IPS DF 6.9 (cell line): ENCODE data around the gene MACC1.

ENCODE experiments used
- DNase-seq: peaks from one replicate; pipeline ENCODE4 v3.0.0-alpha.2; 2013; ENCODE audit warnings: low read depth, low spot score
- H3K27ac ChIP-seq: one replicate; pipeline ENCODE4 v1.5.1; 2013; ENCODE audit warnings: low read length, control low read depth
- H3K27me3 ChIP-seq: 2 replicates; pipeline ENCODE4 v1.6.1; 2013; ENCODE audit warnings: mild to moderate bottlenecking, low read length; ENCODE audit not compliant: control insufficient read depth, insufficient read depth
- H3K36me3 ChIP-seq: 2 replicates; pipeline ENCODE4 v1.6.1; 2013; ENCODE audit warnings: low read length; ENCODE audit not compliant: control insufficient read depth, insufficient read depth
- H3K4me1 ChIP-seq: 2 replicates; pipeline ENCODE4 v1.6.1; 2013; ENCODE audit warnings: low read length; ENCODE audit not compliant: control insufficient read depth, insufficient read depth
- H3K4me3 ChIP-seq: 2 replicates; pipeline ENCODE4 v1.5.1; 2013; ENCODE audit warnings: mild to moderate bottlenecking, low read length
- H3K9me3 ChIP-seq: 2 replicates; pipeline ENCODE4 v1.6.1; 2013; ENCODE audit warnings: low read length, inconsistent platforms; ENCODE audit not compliant: control insufficient read depth, insufficient read depth
- WGBS: extraction: QIAGEN DNeasy Blood & Tissue Kit; methylation state at CpG from one replicate; pipeline ENCODE4 v1.1.7; 2013; ENCODE audit warnings: mixed read lengths, missing lambda C conversion rate; ENCODE audit not compliant: insufficient read length, insufficient coverage; 5-methylcytosine and 5-hydroxymethylcytosine counted together

MACC1 gene

DNA sequence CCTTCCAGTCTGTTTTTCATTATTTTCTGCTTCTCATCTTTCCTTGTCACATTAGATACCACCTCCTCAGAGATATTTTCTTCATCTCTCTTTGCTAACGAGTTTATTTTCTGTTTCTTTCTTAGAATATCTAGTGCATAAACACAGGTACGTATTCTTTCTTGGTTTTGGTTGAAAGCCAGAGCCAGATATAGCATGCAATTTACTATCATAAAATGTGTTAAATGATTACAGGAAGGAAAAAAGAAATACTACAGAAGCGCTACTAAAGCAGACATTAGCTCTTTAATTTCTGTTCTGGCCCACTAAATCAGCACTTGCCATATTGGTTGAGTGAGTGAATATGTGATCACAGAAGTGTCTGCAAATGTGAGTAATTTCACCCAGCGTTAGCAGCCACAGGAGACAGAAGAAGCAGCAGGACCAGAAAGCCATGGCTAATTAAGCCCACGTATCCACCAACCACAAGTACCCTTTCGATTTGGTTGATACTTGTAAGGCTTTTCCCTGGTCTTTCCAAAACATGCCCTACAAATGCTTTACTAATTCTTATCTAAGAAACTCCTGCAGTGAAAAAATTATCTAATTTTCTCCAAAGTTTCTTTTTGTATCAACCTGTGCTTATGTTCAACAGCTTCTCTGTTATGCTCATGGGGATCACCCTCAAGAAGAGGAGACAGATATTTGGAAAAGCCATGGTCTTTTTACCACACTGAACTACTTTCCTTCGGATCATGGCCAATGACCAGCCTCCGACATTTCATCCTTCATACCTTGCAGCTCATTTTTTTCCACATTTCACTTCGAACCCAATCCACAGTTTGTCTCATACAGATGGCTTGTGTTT lies 23.1 kb upstream of the MACC1 start:
- H3K4me1 ChIP-seq = no peaks in the 10 kb centered on the region
- no peaks in the 10 kb centered on the region for H3K9me3 ChIP-seq
- no peak overlapping the region for H3K4me3 ChIP-seq
- WGBS = no CpG with 5 or more reads among the region's 9 CpGs
- H3K36me3 ChIP-seq = no peaks in the 10 kb centered on the region
- DNase-seq = no peak
- no peaks in the 10 kb centered on the region for H3K27me3 ChIP-seq
- no peak overlapping the region for H3K27ac ChIP-seq

GRCh38 chr7:20238754-20239324 lies 21.7 kb upstream of the MACC1 start:
- Histone ChIP-seq H3K36me3 (no peaks in the 10 kb centered on the region), H3K9me3 (no peaks in the 10 kb centered on the region), H3K4me1 (no peaks in the 10 kb centered on the region), H3K27me3 (no peaks in the 10 kb centered on the region), H3K4me3 (no peak overlapping the region), H3K27ac (no peak overlapping the region)
- no peak for DNase-seq
- WGBS = no CpG with 5 or more reads among the region's 7 CpGs

DNA sequence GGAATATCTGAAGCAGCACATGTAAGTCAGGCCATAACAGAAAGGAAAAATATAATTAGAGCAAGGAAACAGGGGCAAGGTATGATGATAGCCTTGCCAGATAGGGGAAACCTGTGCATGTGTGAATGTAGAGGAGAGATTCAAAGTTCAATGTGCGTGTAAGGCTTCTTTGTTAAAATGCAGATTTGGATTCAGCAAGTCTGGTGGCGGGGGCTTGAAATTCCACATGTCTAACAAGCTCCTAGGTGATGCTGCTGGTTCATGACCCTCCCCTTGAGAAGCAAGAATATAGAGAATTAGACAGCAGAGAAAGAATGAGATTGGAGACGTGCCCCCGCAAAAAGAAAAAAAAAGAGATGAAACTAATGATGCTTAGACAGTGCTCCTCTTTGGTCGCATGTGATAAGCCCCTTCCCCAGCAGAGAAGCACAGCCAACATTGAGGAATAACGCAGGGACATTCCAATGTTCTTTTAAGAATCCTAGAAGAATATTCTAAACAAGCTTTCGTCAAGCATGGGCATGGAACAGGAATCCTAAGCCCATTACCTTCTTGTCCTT lies 21.1 kb upstream of the MACC1 start:
- Histone ChIP-seq H3K4me1 (no peaks in the 10 kb centered on the region), H3K9me3 (no peaks in the 10 kb centered on the region), H3K4me3 (no peak overlapping the region), H3K27me3 (no peaks in the 10 kb centered on the region), H3K36me3 (no peaks in the 10 kb centered on the region), H3K27ac (no peak overlapping the region)
- DNase-seq = no peak
- no CpG with 5 or more reads among the region's 7 CpGs for WGBS

DNA sequence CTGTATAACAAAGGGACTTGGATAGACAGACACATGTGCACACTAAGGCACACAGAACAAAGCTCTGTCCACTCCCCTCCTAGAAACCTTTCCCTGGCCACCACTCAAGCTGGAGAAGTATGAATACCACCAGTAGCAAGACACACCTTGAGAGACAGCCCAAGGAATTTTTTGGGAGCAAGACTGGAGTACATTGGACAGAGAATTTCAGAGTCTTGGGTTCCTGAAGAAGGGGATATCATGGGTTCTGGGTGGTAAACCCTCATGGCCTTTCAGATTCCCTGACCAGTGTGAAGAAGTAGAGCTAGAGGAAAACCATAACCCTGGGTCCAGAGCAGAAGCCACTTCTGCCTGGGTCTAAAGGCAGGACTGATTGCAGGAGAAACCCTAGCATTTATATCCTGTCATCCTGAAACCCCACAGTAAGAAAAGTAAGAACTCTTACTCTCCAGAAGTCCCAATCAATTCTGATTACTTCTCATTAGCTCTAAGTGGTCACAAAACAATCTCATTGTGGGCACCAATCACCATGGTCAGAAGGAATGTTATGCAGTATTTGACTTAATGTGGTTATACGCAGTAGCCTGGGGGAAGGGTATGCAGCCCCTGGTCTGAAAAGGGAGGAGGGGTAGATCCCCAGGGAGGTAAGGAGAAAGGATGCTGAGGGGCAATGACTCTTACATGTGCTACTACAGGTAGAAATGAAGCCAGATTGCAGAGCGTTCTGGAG lies 20.4 kb upstream of the MACC1 start:
- Histone ChIP-seq H3K4me1 (no peaks in the 10 kb centered on the region), H3K27me3 (no peaks in the 10 kb centered on the region), H3K4me3 (no peak overlapping the region), H3K36me3 (no peaks in the 10 kb centered on the region), H3K27ac (no peak overlapping the region), H3K9me3 (no peaks in the 10 kb centered on the region)
- WGBS = no CpG with 5 or more reads among the region's 2 CpGs
- DNase-seq = no peak

DNA sequence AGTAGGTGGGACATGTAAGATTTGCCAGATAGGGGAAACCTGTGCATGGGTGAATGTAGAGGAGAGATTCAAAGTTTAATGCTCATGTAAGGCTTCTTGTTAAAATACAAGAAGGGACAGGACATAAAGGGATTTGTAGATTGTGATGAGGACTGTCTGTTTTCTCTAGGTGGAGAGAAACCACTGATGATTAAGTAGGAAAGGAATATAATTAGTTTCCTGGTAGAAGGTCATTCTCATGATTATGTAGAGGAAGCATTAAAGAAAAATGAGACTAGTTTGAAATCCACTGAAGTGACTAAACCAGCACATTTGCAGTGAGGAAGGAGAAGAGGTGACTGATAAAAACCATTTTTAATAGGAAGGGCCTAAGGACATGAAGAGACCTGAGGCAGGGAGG lies 19.6 kb upstream of the MACC1 start:
- DNase-seq = no peak
- Histone ChIP-seq H3K36me3 (no peaks in the 10 kb centered on the region), H3K27ac (no peak overlapping the region), H3K9me3 (no peaks in the 10 kb centered on the region), H3K4me3 (no peak overlapping the region), H3K4me1 (no peaks in the 10 kb centered on the region), H3K27me3 (no peaks in the 10 kb centered on the region)

DNA sequence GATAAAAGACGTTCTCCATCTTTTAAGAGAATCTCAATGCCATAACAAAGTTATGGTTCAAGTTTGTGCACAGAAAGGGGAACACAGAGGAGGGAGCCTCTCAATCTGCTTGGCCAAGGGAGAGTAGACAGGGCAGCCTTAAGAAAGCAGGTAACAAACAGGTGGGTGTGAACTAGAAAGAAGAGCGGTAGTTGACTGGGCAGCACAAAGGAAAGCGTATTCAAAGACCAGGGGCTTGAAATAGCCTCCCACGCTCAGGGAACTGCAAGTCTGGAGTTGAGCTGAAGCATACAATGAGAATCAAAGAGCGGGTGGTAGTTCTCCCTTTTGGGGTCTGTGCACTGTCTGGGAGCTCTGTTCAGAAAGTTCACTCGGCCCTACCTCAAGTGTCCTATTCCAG lies 18.9 kb upstream of the MACC1 start:
- DNase-seq = no peak
- Histone ChIP-seq H3K27ac (no peak overlapping the region), H3K9me3 (no peaks in the 10 kb centered on the region), H3K4me1 (no peaks in the 10 kb centered on the region), H3K36me3 (no peaks in the 10 kb centered on the region), H3K4me3 (no peak overlapping the region), H3K27me3 (no peaks in the 10 kb centered on the region)
- WGBS = no CpG with 5 or more reads among the region's 6 CpGs

DNA sequence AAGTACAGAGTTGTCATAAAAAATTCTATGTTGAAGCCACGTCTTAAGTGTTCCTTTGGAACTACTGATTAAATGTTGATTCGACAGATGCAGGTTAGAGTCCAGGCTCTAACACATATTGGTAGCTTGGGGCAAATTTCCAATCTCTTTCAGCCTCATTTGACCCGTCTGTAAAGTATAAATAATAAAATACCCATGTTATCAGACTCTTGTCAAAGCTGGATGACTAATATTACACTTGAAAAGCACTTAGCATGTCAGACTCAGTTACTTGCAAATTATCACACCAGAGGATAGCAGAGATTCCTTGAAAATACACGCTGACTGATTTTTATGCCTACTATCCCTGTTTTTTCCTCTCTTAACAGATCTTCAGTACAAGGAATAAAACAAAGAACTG lies 18.1 kb upstream of the MACC1 start:
- no CpG with 5 or more reads among the region's 4 CpGs for WGBS
- H3K27ac ChIP-seq = no peak overlapping the region
- no peaks in the 10 kb centered on the region for H3K9me3 ChIP-seq
- no peak overlapping the region for H3K4me3 ChIP-seq
- no peaks in the 10 kb centered on the region for H3K27me3 ChIP-seq
- no peak for DNase-seq
- H3K36me3 ChIP-seq = no peaks in the 10 kb centered on the region
- no peaks in the 10 kb centered on the region for H3K4me1 ChIP-seq

GRCh38 chr7:20233362-20233761 lies 16.2 kb upstream of the MACC1 start:
- WGBS = no CpG with 5 or more reads among the region's 4 CpGs
- Histone ChIP-seq H3K4me3 (no peak overlapping the region), H3K4me1 (no peaks in the 10 kb centered on the region)

DNA sequence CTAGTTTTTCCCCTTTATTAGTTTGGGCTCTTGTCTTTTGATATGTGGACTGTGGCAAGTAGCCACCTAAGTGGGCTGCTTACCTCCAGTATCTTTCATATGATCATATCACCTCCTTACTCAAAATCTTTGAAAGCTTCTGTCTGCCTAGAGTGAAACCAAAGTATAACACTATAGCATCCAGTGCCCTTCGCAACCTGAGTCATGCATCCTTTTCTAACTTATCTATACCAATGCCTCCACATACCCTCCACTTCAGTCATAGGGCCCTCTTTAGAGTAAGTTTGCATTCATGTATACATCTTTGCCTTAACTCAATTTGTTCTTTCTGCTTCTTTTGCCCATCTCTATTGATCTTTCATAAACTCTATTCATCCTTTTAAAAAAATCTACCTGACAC lies 15.7 kb upstream of the MACC1 start:
- H3K9me3 ChIP-seq = no peaks in the 10 kb centered on the region
- no peaks in the 10 kb centered on the region for H3K4me1 ChIP-seq
- no peak for DNase-seq
- H3K27ac ChIP-seq = no peak overlapping the region
- H3K27me3 ChIP-seq = no peaks in the 10 kb centered on the region
- no peaks in the 10 kb centered on the region for H3K36me3 ChIP-seq
- WGBS = no CpG with 5 or more reads among the region's 1 CpG
- H3K4me3 ChIP-seq = no peak overlapping the region

More at GRCh38 chr7:20233362-20233761, 16.2 kb upstream of the MACC1 start:
- H3K27me3 ChIP-seq = no peaks in the 10 kb centered on the region
- no peak for DNase-seq
- no peaks in the 10 kb centered on the region for H3K9me3 ChIP-seq
- H3K36me3 ChIP-seq = no peaks in the 10 kb centered on the region
- H3K27ac ChIP-seq = no peak overlapping the region

GRCh38 chr7:20229646-20230500 lies 12.7 kb upstream of the MACC1 start:
- Histone ChIP-seq H3K36me3 (no peaks in the 10 kb centered on the region), H3K9me3 (no peaks in the 10 kb centered on the region), H3K4me3 (no peak overlapping the region), H3K4me1 (no peaks in the 10 kb centered on the region), H3K27ac (no peak overlapping the region), H3K27me3 (no peaks in the 10 kb centered on the region)
- no peak for DNase-seq
- no CpG with 5 or more reads among the region's 7 CpGs for WGBS
